Measurements from ENCODE around the gene STAG1.
"Not testable (repeated sequence)": the region's sequence is repeated elsewhere in the genome, so short reads cannot be mapped to it uniquely, and the experiment has no call there.

Gene STAG1

GRCh38 chr3:136682740-136683312 is 69.4 kb downstream of the STAG1 start:
- no peak for DNase-seq (ENCODE audit: insufficient read length, low spot score)
- TF ChIP-seq POU2F2 (IDR thresholded peaks at IDR 0.05; ENCODE audit: low read depth, low read length) (no peak), POLR2AphosphoS5 (IDR thresholded peaks at IDR 0.05; ENCODE audit: low read depth, low read length) (no peak), SPI1 (IDR thresholded peaks at IDR 0.05; ENCODE audit: low read depth, low read length) (peak; percentile 62)
- no peak for FAIRE-seq

- no peak for FAIRE-seq
- TF ChIP-seq PAX5 (IDR thresholded peaks at IDR 0.05; ENCODE audit: insufficient read depth, low read length, severe bottlenecking) (no peak), POU2F2 (IDR thresholded peaks at IDR 0.05; ENCODE audit: low read depth, low read length) (no peak)
- DNase-seq (ENCODE audit: insufficient read length, low spot score) = no peak
Observed at GRCh38 chr3:136678981-136679380, 73.2 kb downstream of the STAG1 start.

- no peak for DNase-seq (ENCODE audit: insufficient read length, low spot score)
- peak; percentile 70 for FAIRE-seq
- TF ChIP-seq SPI1 (IDR thresholded peaks at IDR 0.05; ENCODE audit: low read depth, low read length) (no peak), POLR2A (IDR thresholded peaks at IDR 0.05; ENCODE audit: low read depth, low read length) (no peak), PAX5 (IDR thresholded peaks at IDR 0.05; ENCODE audit: insufficient read depth, low read length, severe bottlenecking) (no peak), TAF1 (IDR thresholded peaks at IDR 0.05; ENCODE audit: low read depth, low read length) (no peak), POU2F2 (IDR thresholded peaks at IDR 0.05; ENCODE audit: low read depth, low read length) (no peak), POLR2AphosphoS5 (IDR thresholded peaks at IDR 0.05; ENCODE audit: low read depth, low read length) (no peak)
Observed at GRCh38 chr3:136676009-136676408, 76.2 kb downstream of the STAG1 start.

GRCh38 chr3:136675150-136675858 is 76.9 kb downstream of the STAG1 start:
- TF ChIP-seq PAX5 (IDR thresholded peaks at IDR 0.05; ENCODE audit: insufficient read depth, low read length, severe bottlenecking) (no peak), POLR2A (IDR thresholded peaks at IDR 0.05; ENCODE audit: low read depth, low read length) (no peak), TAF1 (IDR thresholded peaks at IDR 0.05; ENCODE audit: low read depth, low read length) (no peak), POU2F2 (IDR thresholded peaks at IDR 0.05; ENCODE audit: low read depth, low read length) (no peak), SPI1 (IDR thresholded peaks at IDR 0.05; ENCODE audit: low read depth, low read length) (no peak), POLR2AphosphoS5 (IDR thresholded peaks at IDR 0.05; ENCODE audit: low read depth, low read length) (no peak)
- FAIRE-seq = no peak
- no peak for DNase-seq (ENCODE audit: insufficient read length, low spot score)

GRCh38 chr3:136672457-136672856 is 79.7 kb downstream of the STAG1 start:
- no peak for FAIRE-seq
- TF ChIP-seq POLR2A (IDR thresholded peaks at IDR 0.05; ENCODE audit: low read depth, low read length) (no peak), SPI1 (IDR thresholded peaks at IDR 0.05; ENCODE audit: low read depth, low read length) (no peak), POLR2AphosphoS5 (IDR thresholded peaks at IDR 0.05; ENCODE audit: low read depth, low read length) (no peak), PAX5 (IDR thresholded peaks at IDR 0.05; ENCODE audit: insufficient read depth, low read length, severe bottlenecking) (no peak), POU2F2 (IDR thresholded peaks at IDR 0.05; ENCODE audit: low read depth, low read length) (no peak), TAF1 (IDR thresholded peaks at IDR 0.05; ENCODE audit: low read depth, low read length) (no peak)
- DNase-seq (ENCODE audit: insufficient read length, low spot score) = no peak

GRCh38 chr3:136671921-136672320 is 80.3 kb downstream of the STAG1 start:
- FAIRE-seq (no peak), DNase-seq (ENCODE audit: insufficient read length, low spot score) (no peak)
- TF ChIP-seq POU2F2 (IDR thresholded peaks at IDR 0.05; ENCODE audit: low read depth, low read length) = no peak
- no peak for TF ChIP-seq POLR2AphosphoS5 (IDR thresholded peaks at IDR 0.05; ENCODE audit: low read depth, low read length)
- no peak for TF ChIP-seq SPI1 (IDR thresholded peaks at IDR 0.05; ENCODE audit: low read depth, low read length)
- TF ChIP-seq TAF1 (IDR thresholded peaks at IDR 0.05; ENCODE audit: low read depth, low read length) = no peak
- no peak for TF ChIP-seq PAX5 (IDR thresholded peaks at IDR 0.05; ENCODE audit: insufficient read depth, low read length, severe bottlenecking)
- no peak for TF ChIP-seq POLR2A (IDR thresholded peaks at IDR 0.05; ENCODE audit: low read depth, low read length)

GRCh38 chr3:136670166-136670565 is 82.0 kb downstream of the STAG1 start:
- TF ChIP-seq POLR2A (IDR thresholded peaks at IDR 0.05; ENCODE audit: low read depth, low read length) (no peak), TAF1 (IDR thresholded peaks at IDR 0.05; ENCODE audit: low read depth, low read length) (no peak), POU2F2 (IDR thresholded peaks at IDR 0.05; ENCODE audit: low read depth, low read length) (no peak), PAX5 (IDR thresholded peaks at IDR 0.05; ENCODE audit: insufficient read depth, low read length, severe bottlenecking) (no peak), POLR2AphosphoS5 (IDR thresholded peaks at IDR 0.05; ENCODE audit: low read depth, low read length) (no peak), SPI1 (IDR thresholded peaks at IDR 0.05; ENCODE audit: low read depth, low read length) (no peak)
- DNase-seq (ENCODE audit: insufficient read length, low spot score) (no peak), FAIRE-seq (no peak)

- DNase-seq (ENCODE audit: insufficient read length, low spot score) (no peak), FAIRE-seq (no peak)
- TF ChIP-seq SPI1 (IDR thresholded peaks at IDR 0.05; ENCODE audit: low read depth, low read length) (no peak), POU2F2 (IDR thresholded peaks at IDR 0.05; ENCODE audit: low read depth, low read length) (no peak), TAF1 (IDR thresholded peaks at IDR 0.05; ENCODE audit: low read depth, low read length) (no peak), POLR2A (IDR thresholded peaks at IDR 0.05; ENCODE audit: low read depth, low read length) (no peak), POLR2AphosphoS5 (IDR thresholded peaks at IDR 0.05; ENCODE audit: low read depth, low read length) (no peak), PAX5 (IDR thresholded peaks at IDR 0.05; ENCODE audit: insufficient read depth, low read length, severe bottlenecking) (no peak)
Observed at GRCh38 chr3:136667081-136667480, 85.1 kb downstream of the STAG1 start.

GRCh38 chr3:136666301-136666700 is 85.9 kb downstream of the STAG1 start:
- not testable (repeated sequence) for FAIRE-seq; DNase-seq (ENCODE audit: insufficient read length, low spot score)

GRCh38 chr3:136664771-136665170 is 87.4 kb downstream of the STAG1 start:
- TF ChIP-seq POLR2AphosphoS5 (IDR thresholded peaks at IDR 0.05; ENCODE audit: low read depth, low read length) (no peak), POU2F2 (IDR thresholded peaks at IDR 0.05; ENCODE audit: low read depth, low read length) (no peak), POLR2A (IDR thresholded peaks at IDR 0.05; ENCODE audit: low read depth, low read length) (no peak), PAX5 (IDR thresholded peaks at IDR 0.05; ENCODE audit: insufficient read depth, low read length, severe bottlenecking) (no peak), TAF1 (IDR thresholded peaks at IDR 0.05; ENCODE audit: low read depth, low read length) (no peak), SPI1 (IDR thresholded peaks at IDR 0.05; ENCODE audit: low read depth, low read length) (no peak)
- DNase-seq (ENCODE audit: insufficient read length, low spot score) (no peak), FAIRE-seq (no peak)

Measured in GM12891 (cell line).